Midbrain (tissue), 1 donor: ENCODE results near the gene DDX49.
"Not testable (repeated sequence)": the region's sequence is repeated elsewhere in the genome, so short reads cannot be mapped to it uniquely, and the experiment has no call there.

Source experiments
- DNase-seq: peaks from one replicate; lab custom pipeline; 2025; lab: John Stamatoyannopoulos, UW

The DDX49 gene

DNA sequence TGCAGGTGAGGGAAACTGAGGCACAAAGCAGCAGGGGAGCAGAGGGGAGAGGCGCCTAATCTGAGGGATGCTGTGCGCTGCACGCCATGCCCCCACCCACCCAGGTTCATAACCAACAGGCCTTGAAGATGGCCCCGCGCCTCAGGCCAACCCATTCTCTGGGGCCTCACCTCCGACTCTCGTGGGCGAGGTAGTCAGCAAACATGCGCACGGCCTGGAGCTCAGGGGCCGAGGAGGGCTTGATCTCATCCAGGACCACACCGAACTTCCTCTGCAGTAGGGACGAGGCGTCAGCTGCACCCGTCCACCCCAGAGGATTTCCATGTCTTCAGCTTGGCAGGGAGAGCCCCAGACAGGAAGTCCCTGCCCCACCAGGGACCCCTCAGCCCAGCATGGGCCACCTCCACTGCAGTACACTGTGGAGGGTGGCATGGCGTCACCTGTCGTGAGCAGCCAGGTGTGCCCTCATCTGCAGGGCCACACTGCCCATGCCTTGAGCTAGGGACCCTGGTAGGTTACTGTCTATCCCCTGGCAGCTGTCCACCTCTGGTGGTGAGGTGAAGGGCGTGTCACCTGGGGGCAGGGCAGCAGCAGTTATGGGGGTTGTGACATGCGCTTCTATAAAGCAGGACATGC, 8.6 kb upstream of the DDX49 start:
- no peak for DNase-seq

DNA sequence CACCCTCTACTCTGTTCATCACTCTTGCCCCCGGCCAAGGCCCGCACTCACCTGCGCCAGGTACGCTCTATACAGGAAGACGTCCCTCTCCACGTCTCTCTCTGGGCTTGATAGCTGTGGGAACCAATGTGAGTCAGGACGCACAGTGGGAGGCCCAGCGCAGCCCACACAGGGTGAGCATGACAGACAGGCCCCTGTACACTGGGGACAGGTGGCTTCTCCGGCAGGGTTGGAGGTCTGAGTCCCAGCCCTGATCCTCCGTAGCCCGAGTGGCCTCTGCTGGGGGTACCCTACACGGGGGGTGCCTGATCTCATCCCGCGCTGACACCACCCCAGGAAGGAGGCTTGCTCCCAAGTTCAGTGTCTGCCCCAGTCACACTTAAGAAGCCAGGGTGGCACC, 6.6 kb upstream of the DDX49 start:
- DNase-seq = no peak

DNA sequence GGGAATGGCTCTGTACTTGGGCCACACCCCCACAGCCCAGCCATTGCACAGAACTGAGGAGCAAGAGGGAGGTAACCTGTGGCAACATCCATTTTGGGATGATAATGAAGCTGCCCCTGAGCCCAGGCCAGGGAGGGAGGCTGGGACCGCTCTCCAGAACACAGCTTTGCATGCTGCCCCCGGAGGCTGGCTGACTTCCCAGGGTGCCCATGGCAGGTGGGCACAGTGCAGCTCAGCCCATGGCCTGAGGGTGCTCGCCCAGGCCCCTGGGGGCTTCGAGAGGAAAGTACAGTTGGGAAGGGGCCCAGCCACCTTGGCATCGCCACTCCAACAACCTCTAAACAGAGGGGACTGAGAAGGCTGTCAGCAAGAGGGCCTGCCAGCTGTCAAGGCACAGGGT, 6.0 kb upstream of the DDX49 start:
- DNase-seq = no peak

DNA sequence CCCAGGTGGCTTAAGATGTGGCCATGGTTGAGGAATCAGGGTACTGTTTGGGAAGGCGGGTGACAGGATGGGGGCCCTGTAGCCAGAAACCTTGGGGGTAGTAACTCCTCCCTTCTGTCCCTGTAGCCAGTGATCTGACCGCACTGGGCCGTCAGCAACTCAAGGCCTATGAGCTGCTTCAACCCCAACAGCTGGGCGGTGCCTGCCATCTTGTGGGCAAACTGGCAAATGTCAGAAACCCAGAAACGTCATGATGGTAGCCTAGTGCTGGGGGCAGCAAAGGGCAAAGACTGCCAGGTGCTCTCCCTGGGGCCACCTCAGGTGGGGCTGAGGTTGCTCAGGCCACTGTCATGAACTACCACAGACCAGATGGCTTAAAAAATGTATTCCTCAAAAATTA, 3.9 kb upstream of the DDX49 start:
- peak; percentile 81 for DNase-seq

DNA sequence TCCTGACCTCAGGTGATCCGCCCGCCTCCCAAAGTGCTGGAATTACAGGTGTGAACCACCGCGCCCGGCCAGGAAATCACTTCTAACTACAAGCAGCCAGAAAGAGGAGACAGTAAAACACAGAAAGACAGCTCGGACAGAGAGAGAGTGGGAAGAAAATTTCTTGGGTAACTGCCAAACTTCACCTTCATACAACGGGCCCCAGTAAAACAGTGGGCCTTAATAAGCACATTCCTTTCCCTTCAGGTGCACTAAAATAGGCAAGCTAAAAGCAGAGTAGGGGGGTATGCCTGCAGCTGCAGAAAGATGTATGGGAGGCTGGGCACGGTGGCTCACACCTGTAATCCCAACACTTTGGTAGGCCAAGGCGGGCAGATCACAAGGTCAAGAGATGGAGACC, 1.9 kb upstream of the DDX49 start:
- not testable (repeated sequence) for DNase-seq

DNA sequence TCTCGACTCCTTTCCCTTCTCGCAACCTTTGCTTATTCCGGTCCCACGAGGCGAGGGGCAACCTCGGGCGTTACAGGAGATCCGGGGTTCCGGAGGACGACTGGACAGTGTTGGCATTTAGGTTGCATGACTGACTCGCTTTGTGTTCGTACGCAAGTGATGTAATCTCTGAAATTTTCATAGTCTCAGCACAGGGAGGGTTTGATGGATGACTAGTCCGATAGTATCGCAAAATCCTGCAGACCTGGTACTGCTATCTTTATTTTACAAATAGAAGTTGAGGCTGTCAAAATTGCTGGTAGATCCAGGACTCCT, 342 bp downstream of the DDX49 start:
- no peak for DNase-seq

DNA sequence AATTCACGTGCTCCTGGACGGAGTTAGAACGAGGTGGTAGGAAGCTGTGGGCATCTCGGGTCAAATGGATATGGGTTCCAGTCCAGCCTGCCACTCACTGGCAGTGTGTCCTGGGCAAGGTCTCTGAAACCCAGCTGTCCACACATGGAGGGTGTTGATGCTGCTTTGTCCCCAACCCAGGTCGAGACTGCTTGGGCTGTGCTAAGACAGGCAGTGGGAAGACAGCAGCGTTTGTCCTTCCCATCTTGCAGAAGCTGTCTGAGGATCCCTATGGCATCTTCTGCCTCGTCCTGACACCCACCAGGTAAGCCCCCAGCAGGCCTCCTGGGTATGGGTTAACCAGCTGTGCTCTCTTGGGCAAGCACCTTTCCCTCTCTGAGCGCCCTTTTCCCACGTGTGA, 885 bp downstream of the DDX49 start:
- no peak for DNase-seq

DNA sequence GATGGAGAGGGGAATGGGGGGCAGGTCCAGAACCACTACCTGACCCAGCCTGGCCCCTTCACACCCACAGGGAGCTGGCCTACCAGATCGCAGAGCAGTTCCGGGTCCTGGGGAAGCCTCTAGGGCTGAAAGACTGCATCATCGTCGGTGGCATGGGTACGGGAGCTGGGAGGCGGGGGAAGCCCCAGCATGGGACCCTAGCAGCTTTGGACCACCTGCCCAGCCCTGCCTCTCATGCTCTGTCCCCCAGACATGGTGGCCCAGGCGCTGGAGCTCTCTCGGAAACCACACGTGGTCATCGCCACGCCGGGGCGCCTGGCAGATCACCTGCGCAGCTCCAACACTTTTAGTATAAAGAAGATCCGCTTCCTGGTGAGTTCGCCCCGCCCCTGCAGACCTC, 2.1 kb downstream of the DDX49 start:
- DNase-seq = no peak

DNA sequence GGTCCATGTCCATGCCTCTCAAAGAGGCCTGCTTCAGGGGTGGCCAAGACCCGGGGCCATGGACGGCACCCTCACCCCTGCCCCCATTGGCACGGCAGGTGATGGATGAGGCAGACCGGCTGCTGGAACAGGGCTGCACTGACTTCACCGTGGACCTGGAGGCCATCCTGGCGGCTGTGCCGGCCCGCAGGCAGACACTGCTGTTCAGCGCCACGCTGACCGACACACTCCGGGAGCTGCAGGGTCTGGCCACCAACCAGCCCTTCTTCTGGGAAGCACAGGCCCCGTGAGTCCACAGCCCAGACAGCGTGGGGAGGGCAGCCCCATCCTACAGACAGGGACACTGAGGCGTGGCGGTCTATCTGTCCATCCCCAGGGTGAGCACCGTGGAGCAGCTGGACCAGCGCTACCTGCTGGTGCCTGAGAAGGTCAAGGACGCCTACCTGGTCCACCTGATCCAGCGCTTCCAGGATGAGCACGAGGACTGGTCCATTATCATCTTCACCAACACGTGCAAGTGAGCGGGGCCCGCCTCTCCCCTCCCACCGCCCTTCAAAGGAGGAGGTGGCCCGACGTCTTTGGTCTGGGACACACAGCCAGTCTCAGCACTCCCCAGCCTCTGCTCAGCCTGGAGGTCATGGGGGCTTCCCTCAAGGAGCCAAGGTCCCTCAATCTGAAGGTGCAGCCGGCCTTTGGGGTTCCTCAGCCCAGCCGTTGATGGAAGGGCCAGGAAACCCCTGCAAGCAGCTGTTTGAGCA, 2.9 kb downstream of the DDX49 start:
- no peak for DNase-seq

DNA sequence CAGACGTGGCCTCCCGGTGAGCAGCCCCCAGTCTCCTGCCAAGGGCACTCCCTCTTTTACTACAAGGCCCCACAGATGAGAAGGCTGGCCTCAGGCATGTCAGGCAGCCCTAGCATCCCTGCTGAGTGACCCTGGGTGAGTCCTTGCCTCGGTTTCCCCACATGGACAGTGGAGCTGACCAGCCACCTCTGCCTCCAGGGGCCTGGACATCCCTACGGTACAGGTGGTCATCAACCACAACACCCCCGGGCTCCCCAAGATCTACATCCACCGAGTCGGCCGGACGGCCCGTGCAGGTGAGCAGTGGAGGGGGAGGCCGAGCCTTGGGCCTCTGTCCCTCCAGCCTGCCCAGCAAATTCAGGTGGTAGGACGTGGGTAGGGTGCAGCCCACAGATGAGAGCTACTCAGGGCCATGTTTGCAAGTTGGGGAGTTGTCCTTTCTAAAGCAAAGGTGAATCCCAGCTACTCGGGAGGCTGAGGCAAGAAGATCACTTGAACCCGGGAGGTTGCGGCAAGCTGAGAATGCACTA, 5.2 kb downstream of the DDX49 start:
- no peak for DNase-seq

DNA sequence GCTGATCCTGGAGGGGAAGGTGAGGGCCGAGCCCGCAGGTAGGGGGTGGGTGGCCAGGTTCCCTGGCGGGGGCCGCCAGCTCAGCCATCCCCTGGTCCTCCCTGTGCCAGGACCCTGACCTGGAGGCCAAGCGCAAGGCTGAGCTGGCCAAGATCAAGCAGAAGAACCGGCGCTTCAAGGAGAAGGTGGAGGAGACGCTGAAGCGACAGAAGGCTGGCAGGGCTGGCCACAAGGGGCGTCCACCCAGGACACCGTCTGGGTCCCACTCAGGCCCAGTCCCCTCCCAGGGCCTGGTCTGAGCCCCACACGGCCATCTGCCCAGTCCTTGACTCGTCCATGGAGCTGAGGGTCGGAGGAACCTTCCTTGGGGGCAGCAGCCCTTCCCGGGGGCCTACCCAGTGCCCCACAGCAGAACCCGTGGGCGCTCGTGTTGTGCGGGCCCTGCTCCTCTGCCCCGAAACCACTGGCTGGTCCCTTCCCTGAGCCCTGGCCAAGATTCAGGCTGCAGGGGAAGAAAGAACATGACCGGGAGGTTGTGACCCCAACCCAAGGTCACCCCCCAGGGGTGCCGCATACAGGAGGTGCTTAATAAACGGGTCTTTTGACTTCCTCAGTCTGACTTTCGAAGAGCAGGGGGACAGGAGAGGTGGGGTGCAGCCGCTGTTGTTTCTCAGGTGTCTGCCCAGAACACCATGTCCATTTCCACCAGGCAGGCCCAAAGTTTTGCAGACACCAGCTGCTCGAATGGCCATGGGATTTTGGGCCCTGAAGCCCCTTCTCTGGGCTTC, 8.7 kb downstream of the DDX49 start:
- DNase-seq = no peak

DNA sequence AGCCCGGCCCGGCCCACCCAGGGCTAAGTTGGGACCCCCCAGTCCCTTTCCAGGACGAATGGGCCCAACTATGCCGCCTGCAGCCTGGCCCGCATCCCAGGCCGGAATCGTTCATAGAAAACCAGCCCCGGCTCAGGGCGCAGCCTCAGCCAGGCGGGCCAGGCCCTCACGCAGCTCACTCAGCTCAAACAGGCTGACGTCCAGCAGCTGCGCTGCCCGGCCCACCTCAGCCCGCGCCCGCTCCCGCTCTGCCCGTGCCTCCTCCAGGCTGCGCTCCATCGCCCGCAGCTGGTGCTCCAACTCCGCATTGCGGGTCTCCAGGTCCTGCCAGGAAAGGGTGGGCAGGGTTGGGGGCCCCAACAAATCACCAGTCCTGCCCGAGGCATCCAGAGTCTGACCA, 9.8 kb downstream of the DDX49 start:
- DNase-seq = no peak

DNA sequence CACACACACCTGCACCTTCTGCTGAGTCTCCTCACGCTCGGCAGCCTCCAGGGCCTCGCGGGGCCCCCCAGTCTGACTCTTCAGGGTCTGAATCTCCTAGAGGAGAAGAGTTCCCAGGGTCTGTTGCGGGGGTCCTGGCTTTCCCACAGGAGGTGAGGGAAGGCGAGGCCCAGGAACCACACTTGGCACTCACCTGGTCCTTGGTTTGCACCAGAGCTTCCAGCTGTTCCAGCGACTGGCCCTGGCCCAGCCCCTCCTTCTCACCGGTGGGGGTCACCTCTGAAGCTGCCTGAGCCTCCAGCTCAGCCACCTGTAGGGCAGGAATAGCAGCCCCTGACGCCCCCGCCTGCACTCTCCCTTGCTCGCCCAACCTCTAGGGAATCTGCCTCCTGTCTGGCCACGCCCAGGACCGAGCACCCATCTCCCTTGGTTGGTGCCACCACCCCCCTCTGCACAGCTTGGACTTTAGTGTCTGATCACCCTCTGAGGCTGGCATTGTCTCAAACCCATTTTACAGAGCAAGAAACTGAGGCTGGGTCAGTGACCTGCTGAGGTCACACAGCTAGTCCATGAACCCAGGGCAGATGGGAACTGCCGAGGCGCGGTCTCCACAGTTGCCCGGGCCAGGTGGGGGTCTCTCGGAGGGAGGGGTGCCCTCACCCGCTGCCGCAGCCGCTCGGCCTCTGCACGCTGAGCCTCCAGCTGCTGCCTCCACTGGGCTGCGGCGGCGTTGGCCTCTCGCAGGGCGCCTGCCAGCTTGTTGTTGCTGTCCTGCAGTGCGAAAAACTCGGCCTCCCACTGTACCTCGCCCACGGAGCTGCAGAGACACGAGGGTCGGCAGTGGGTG, 12.0 kb downstream of the DDX49 start:
- no peak for DNase-seq

DNA sequence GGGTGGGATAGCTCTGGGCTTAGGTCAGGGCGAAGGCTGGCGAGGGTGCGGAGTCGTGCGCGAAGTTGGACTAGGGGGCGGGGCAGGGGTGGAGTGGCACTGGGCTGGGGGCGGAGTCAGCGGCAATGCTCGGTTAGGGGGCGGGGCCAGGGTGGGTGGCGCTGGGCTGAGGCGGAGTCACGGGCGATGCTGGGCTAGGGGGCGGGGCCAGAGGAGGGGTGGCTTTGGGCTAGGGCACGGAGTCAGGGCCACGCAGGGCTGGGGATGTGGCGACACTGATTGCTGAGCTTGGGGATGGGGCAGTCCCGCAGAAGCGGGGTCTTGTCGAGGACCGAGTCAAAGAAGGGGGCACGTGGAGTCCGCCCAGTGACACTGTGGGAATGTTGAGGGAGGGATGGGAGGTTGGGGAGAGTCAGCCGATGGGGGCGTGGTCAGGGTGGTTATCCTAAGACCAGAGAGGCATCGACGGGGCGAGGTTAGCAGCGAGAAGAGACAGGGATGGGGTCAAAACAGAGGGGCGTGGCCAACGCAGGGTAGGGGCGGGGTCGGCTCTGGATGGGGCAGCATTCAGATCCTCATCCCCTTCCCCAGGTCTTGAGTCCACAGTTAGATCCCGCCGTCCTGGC, 12.8 kb downstream of the DDX49 start:
- peak; percentile 37 for DNase-seq

DNA sequence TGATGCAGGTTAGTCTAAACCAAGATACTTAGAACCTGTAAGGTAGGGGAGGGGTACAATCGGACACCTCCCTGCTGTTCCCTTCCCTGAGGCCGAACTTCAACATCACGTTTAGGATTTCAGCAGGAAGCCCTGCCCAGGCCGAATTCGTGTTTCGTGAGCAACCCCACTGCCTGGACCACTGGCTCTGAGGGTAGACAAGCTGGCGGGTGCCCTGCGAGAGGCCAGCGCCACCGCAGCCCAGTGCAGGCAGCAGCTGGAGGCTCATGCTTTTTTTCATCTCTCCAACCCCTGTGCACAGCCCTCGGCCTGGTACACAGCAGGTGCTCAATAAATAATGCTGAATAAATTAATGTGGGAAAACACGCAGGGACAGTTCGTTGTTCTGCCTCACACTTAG, 13.8 kb downstream of the DDX49 start:
- no peak for DNase-seq

DNA sequence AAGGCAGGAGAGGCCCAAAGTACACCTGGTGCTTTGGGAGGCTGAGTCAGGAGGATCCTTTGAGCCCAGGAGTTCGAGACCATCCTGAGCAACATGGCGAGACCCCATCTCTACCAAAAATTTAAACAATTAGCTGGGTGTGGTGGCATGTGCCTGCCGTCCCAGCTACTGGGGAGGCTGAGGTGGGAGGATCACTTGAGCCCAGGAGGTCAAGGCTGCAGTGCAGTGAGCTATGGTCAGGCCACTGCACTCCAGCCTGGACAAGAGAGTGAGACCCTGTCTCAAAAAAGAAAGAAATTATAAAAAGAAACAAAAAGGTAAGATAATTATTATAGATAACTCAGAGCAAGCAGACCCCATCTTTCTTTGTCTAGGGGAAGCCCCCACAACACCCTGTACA, 19.6 kb downstream of the DDX49 start:
- DNase-seq = no peak

DNA sequence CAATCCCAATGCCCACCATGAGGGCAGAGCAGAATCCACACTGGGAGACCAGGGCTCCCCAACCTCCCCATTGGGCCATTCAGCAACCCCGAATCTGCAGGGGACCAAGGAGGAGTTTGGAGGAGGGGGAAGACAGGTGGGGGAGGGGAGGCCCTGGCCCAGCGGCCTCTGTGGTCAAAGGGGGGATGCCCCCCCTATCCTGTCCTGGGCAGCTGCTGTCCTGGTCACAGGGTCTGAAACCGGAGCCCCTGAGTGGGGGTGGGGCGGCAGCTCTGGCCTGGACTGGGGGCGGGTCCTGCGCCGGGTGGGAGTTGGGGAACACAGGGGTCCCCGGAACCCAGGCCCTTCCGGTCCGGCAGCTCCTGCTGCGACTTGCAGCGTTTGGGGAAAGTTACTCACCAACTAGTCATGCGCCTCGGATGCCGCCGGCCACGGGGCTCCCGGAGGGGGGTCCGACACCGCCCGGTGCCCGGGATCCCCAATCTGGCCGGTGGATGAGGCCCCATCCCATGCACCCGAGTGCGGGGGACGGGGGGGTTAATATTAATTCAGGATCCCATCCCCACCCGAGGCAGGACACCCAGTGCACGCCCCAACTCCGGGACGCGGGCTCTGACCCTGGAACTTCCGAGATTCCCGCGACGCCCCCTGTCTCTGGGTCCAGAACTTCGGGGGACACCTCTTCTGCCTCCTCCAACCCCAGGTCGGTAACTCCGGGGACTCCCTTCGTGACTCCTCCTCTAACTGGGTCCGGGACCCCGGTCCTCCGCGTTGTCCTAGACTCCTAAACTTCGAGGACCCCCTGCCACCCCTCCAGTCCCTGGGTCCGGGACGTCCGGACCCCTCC, 20.6 kb downstream of the DDX49 start:
- peak; percentile 48 for DNase-seq

DNA sequence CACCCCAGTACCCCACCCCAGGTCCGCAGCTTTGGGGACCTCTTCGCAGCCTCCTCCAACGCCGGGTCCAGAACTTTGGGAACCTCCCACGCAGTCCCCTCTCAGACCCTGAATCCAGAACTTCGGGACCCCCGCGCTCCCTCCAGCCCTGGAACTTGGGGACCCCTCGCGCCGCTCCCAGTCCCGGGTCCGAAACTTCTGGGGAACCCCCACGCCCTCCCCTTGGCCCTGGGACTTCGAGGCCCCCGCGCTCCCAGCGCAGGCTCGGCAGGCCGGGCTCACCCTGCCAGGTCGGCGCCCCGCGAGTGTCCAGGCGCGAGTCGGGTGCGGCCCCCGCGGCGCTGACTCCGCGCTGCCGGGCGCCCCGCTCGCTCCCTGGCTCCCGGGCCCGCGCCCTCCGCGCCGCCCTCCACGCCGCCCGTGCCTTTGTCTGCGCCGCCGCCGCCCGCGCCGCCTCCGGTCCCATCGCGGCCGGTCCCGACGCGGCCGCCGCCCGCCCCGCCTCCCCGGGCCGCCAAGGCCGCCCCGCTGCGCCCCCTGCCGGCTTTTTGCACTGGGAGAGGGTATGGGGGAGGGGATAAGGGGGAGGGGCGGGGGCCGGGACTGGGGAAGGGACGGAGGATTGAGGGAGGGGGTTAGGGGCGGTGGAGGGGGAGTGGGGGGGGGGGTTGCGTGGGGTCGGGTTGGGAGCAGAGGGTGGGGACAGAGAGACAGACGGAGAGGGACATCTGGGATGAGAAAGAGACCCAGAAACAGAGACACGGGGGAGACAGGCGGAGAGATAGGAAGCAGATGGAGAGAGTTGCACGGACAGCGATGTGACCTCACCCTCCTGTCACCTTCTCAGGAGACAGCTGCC, 21.5 kb downstream of the DDX49 start, which contains the start of gene HOMER3:
Gene HOMER3 (minus strand): TSS at position 449 of the 859 bp plus-strand sequence. CDS start 2,235 bp downstream, outside the sequence.
- peak; percentile 80 for DNase-seq

DNA sequence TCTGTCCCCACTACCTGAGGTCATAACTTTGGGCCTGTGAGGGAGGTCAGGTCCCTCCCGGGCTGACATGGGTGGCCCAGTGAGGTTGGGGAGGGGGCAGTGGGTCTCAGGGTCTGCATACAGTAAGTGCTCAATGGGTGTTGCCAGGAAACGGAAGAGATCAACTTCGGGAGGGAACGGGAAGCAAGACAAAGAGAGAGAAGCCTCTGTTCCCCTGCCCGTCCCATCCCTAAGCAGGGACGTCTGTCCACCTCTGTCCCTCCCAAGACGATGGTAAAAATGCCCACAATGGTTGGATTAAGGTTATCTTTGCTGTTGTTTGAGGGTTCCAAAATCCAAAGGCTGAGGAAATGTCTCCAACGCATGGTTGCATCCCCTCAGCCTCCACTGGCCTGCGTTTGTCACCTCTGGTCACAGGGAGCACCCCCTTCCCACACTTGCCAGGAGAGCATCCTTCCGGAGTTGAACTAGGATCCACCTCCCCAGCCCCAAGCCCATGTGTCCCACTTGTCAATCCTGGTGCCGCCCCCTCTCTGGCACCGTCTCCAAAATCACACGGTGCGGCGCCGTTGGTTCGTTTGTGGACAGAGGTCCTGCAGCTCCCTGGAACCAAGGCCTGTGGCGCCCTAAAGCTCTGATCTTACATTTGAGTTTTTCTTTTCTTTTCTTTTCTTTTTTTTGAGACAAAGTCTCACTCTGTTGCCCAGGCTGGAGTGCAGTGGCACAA, 22.3 kb downstream of the DDX49 start:
- DNase-seq = no peak
